OCI-LY1 (cell line): ENCODE data around the gene TMEM79.
A peak's percentile ranks its signal among the peaks of the same experiment; 100 is the strongest.

Source experiments
- H2AFZ ChIP-seq: fragments of 200-600 bp; sonication (generic), shearing (Covaris generic); 2 replicates; pipeline ENCODE4 v1.6.0; 2014; ENCODE audit warnings: antibody characterized with exemption, mild to moderate bottlenecking, low read length
- H3F3A ChIP-seq: fragments of 200-600 bp; sonication (generic), shearing (Covaris generic); 2 replicates; pipeline ENCODE4 v1.6.0; 2014; ENCODE audit warnings: mild to moderate bottlenecking, antibody characterized with exemption, low read length, moderate library complexity; ENCODE audit not compliant: insufficient read depth
- H3K27ac ChIP-seq: fragments of 200-600 bp; sonication (generic); 2 replicates; pipeline ENCODE4 v1.5.1; 2014; ENCODE audit warnings: low read length, mixed run types, mild to moderate bottlenecking, low read depth; ENCODE audit not compliant: poor library complexity, severe bottlenecking
- H3K27me3 ChIP-seq: fragments of 200-600 bp; sonication (generic); 2 replicates; pipeline ENCODE4 v1.6.0; 2014; ENCODE audit warnings: antibody characterized with exemption, mild to moderate bottlenecking, low read length, moderate library complexity; ENCODE audit not compliant: insufficient read depth
- H3K36me3 ChIP-seq: fragments of 200-600 bp; sonication (generic); 2 replicates; pipeline ENCODE4 v1.6.1; 2014; ENCODE audit warnings: mild to moderate bottlenecking, antibody characterized with exemption, low read length, moderate library complexity, mixed read lengths; ENCODE audit not compliant: insufficient read depth
- H3K4me1 ChIP-seq: fragments of 200-600 bp; sonication (generic); 2 replicates; pipeline ENCODE4 v1.5.1; 2014; ENCODE audit warnings: mild to moderate bottlenecking, low read length, moderate library complexity; ENCODE audit not compliant: insufficient read depth, severe bottlenecking
- H3K4me2 ChIP-seq: fragments of 200-600 bp; sonication (generic), shearing (Covaris generic); 2 replicates; pipeline ENCODE4 v1.6.1; 2014; ENCODE audit warnings: low read length
- H3K4me3 ChIP-seq: fragments of 200-600 bp; sonication (generic); 2 replicates; pipeline ENCODE4 v1.5.1; 2014; ENCODE audit warnings: low read length, low read depth, mild to moderate bottlenecking, mixed read lengths; ENCODE audit not compliant: poor library complexity, severe bottlenecking
- H3K79me2 ChIP-seq: fragments of 200-600 bp; shearing (Covaris generic); 2 replicates; pipeline ENCODE4 v1.6.1; 2016; ENCODE audit warnings: mixed run types, low read length, mixed read lengths; ENCODE audit not compliant: insufficient read depth
- H3K9ac ChIP-seq: fragments of 200-600 bp; sonication (generic), shearing (Covaris generic); 2 replicates; pipeline ENCODE4 v1.6.1; 2014; ENCODE audit warnings: mild to moderate bottlenecking, low read length, mixed read lengths
- H3K9me2 ChIP-seq: fragments of 200-600 bp; sonication (generic), shearing (Covaris generic); 2 replicates; pipeline ENCODE4 v1.6.1; 2014; ENCODE audit warnings: low read depth, mild to moderate bottlenecking, low read length, mixed read lengths
- H3K9me3 ChIP-seq: fragments of 200-600 bp; shearing (Covaris generic); 2 replicates; pipeline ENCODE4 v1.6.1; 2014; ENCODE audit warnings: low read length, mixed read lengths
- H4K20me1 ChIP-seq: fragments of 200-600 bp; sonication (generic), shearing (Covaris generic); 2 replicates; pipeline ENCODE4 v1.6.0; 2016; ENCODE audit warnings: mild to moderate bottlenecking, low read length; ENCODE audit not compliant: insufficient read depth
- EZH2 ChIP-seq: fragments of 200-600 bp; sonication (generic), shearing (Covaris generic); IDR thresholded peaks from 2 replicates; pipeline ENCODE4 v1.8.0; 2017; ENCODE audit warnings: borderline replicate concordance, mixed run types, mild to moderate bottlenecking, antibody characterized with exemption, low read length, moderate library complexity, mixed read lengths
- TF ChIP-seq, protein P1 (sequence below): fragments of 200-600 bp; sonication (generic), shearing (Covaris generic); IDR thresholded peaks from 2 replicates; pipeline ENCODE4 v1.5.1; 2017; ENCODE audit warnings: mild to moderate bottlenecking, antibody characterized with exemption, low read length, moderate library complexity, mixed read lengths

Gene TMEM79

DNA sequence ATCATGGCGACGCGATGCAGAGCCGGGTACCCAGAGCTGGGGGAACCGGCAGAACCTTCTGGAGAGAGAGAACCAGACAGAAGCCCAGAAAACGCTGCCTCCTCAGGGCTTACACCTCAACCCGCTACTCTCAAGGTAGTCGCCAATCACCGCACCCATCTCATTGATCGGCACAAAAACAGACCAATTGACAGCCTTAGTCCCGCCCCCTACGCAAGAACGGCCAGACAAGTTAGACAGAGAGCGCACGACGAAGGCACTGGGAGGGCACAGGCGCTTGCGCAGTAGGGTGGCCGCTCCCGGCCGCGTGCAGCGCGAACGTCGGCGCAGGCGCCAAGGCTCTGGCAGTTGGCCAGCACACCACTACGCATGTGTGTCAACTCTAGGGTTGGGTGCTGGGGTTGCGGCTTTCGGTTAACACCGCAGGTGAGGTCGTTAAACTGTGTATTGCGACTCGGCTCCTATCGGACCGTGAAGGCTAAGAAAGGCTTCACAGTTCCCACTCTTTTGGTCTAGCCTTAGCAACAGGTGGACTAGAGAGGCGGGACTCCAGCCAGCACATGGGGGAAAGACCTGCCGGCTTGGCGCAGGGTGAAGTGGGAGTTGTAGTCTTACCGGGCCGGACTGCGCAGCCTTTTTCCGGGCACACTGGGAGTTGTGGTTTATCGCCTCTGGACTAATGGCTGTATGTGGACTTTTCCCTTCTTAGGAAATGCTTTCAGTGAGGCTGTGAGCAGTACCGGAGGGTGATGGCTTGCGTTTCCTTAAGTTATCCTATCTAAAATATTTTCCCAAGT is 54.3 kb downstream of the TMEM79 start, which contains the start of the genes CCT3 and TSACC:
Gene CCT3, minus strand, starts transcription at position 113 of the 797 bp plus-strand sequence. Its CDS starts 108 bp downstream, at position 5.
Gene TSACC, plus strand, starts transcription at position 347 of the 797 bp plus-strand sequence. CDS start 1,232 bp downstream, outside the sequence.
- Histone ChIP-seq H4K20me1 (no peaks in the 10 kb centered on the region), H3K4me3 (peak within 1 kb of the TSS; percentile 97), H3F3A (no peaks in the 10 kb centered on the region), H3K9me2 (no peaks in the 10 kb centered on the region), H3K9ac (peak within 1 kb of the TSS; percentile 79), H3K4me2 (peak within 1 kb of the TSS; percentile 93), H3K4me1 (peaks cover 17% of the 10 kb centered on the region), H3K27ac (peak within 1 kb of the TSS; percentile 91), H3K36me3 (peaks cover 41% of the 10 kb centered on the region), H3K27me3 (no peaks in the 10 kb centered on the region), H2AFZ (no peak within 1 kb of the TSS), H3K9me3 (no peaks in the 10 kb centered on the region), H3K79me2 (peaks cover 32% of the 10 kb centered on the region)
- TF ChIP-seq, protein P1, sequence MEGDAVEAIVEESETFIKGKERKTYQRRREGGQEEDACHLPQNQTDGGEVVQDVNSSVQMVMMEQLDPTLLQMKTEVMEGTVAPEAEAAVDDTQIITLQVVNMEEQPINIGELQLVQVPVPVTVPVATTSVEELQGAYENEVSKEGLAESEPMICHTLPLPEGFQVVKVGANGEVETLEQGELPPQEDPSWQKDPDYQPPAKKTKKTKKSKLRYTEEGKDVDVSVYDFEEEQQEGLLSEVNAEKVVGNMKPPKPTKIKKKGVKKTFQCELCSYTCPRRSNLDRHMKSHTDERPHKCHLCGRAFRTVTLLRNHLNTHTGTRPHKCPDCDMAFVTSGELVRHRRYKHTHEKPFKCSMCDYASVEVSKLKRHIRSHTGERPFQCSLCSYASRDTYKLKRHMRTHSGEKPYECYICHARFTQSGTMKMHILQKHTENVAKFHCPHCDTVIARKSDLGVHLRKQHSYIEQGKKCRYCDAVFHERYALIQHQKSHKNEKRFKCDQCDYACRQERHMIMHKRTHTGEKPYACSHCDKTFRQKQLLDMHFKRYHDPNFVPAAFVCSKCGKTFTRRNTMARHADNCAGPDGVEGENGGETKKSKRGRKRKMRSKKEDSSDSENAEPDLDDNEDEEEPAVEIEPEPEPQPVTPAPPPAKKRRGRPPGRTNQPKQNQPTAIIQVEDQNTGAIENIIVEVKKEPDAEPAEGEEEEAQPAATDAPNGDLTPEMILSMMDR, result no peak
- no peak for TF ChIP-seq EZH2
